Peyer's patch (tissue), 4 donors: Measurements from ENCODE around the gene PRPS1L1.

Source experiments
- POLR2A ChIP-seq, 2 donors: fragments of 450-650 bp; IDR thresholded peaks; one replicate each; pipeline ENCODE4 v1.5.1; 2017; ENCODE audit warnings: antibody characterized with exemption in 2 of 2, mild to moderate bottlenecking in 2 of 2, moderate library complexity in 2 of 2
- TF ChIP-seq, protein P1 (sequence below), 6 experiments: fragments of 450-650 bp in 4 of 6; fragments of 200-600 bp in 2 of 6; sonication (generic) in 1 of 6; IDR thresholded peaks; one replicate each; pipeline ENCODE4 v1.5.1; 2017 to 2019; ENCODE audit warnings: antibody characterized with exemption in 6 of 6, mild to moderate bottlenecking in 3 of 6, moderate library complexity in 1 of 6

GRCh38 chr7:17986851-17987250 lies 40.8 kb downstream of the PRPS1L1 start:
- TF ChIP-seq, protein P1, sequence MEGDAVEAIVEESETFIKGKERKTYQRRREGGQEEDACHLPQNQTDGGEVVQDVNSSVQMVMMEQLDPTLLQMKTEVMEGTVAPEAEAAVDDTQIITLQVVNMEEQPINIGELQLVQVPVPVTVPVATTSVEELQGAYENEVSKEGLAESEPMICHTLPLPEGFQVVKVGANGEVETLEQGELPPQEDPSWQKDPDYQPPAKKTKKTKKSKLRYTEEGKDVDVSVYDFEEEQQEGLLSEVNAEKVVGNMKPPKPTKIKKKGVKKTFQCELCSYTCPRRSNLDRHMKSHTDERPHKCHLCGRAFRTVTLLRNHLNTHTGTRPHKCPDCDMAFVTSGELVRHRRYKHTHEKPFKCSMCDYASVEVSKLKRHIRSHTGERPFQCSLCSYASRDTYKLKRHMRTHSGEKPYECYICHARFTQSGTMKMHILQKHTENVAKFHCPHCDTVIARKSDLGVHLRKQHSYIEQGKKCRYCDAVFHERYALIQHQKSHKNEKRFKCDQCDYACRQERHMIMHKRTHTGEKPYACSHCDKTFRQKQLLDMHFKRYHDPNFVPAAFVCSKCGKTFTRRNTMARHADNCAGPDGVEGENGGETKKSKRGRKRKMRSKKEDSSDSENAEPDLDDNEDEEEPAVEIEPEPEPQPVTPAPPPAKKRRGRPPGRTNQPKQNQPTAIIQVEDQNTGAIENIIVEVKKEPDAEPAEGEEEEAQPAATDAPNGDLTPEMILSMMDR (IDR thresholded peaks at IDR 0.05) = peak in 1 of 6 experiments; percentile 15
- no peak for TF ChIP-seq POLR2A (IDR thresholded peaks at IDR 0.05)
